Islet precursor cell (in vitro differentiated cells): ENCODE data around the gene WDR74.
A peak's percentile ranks its signal among the peaks of the same experiment; 100 is the strongest.
"Not testable (repeated sequence)": the region's sequence is repeated elsewhere in the genome, so short reads cannot be mapped to it uniquely, and the experiment has no call there.

Source experiments
- DNase-seq: peaks from one replicate; pipeline ENCODE4 v3.0.0-alpha.2; 2018

The WDR74 gene

GRCh38 chr11:62840721-62841360, 1.5 kb upstream of the WDR74 start:
- DNase-seq, result peak; percentile 93

- DNase-seq, result no peak
Observed at GRCh38 chr11:62835336-62835735, 4.1 kb downstream of the WDR74 start.

GRCh38 chr11:62832336-62833234, 6.8 kb downstream of the WDR74 start, which contains the start of gene TEX54:
TEX54 (minus strand) TSS chr11:62832841.
- no peak for DNase-seq

GRCh38 chr11:62831520-62832335, 7.7 kb downstream of the WDR74 start, which contains the start of gene STX5:
STX5 (minus strand) TSS chr11:62832051; CDS start chr11:62831243, 808 bp downstream.
- DNase-seq, result peak; percentile 100

- DNase-seq, result no peak
Observed at GRCh38 chr11:62830904-62831519, 8.4 kb downstream of the WDR74 start.

- not testable (repeated sequence) for DNase-seq
Observed at GRCh38 chr11:62828130-62828529, 11.3 kb downstream of the WDR74 start.

GRCh38 chr11:62823677-62824076, 15.7 kb downstream of the WDR74 start:
- no peak for DNase-seq

- DNase-seq, result no peak
Observed at GRCh38 chr11:62817129-62817528, 22.3 kb downstream of the WDR74 start.

GRCh38 chr11:62816557-62816956, 22.8 kb downstream of the WDR74 start:
- no peak for DNase-seq

- DNase-seq, result no peak
Observed at GRCh38 chr11:62811659-62812058, 27.7 kb downstream of the WDR74 start.

GRCh38 chr11:62810748-62811147, 28.6 kb downstream of the WDR74 start:
- DNase-seq, result no peak

GRCh38 chr11:62806611-62807121, 32.7 kb downstream of the WDR74 start:
- DNase-seq, result peak; percentile 71

- DNase-seq, result no peak
Observed at GRCh38 chr11:62805961-62806441, 33.4 kb downstream of the WDR74 start.

- DNase-seq, result peak; percentile 97
Observed at GRCh38 chr11:62805076-62805892, 34.1 kb downstream of the WDR74 start, which contains the start of gene NXF1. NXF1 (minus strand) TSS chr11:62805440; CDS start chr11:62805356, 84 bp downstream.

GRCh38 chr11:62804310-62805075, 34.9 kb downstream of the WDR74 start:
- DNase-seq, result no peak

GRCh38 chr11:62801071-62801470, 38.3 kb downstream of the WDR74 start:
- no peak for DNase-seq

GRCh38 chr11:62799486-62799885, 39.9 kb downstream of the WDR74 start:
- DNase-seq, result no peak

GRCh38 chr11:62796281-62796680, 43.1 kb downstream of the WDR74 start:
- DNase-seq, result peak; percentile 73

GRCh38 chr11:62794201-62794775, 45.1 kb downstream of the WDR74 start:
- peak; percentile 76 for DNase-seq

GRCh38 chr11:62792202-62792575, 47.2 kb downstream of the WDR74 start:
- peak; percentile 91 for DNase-seq
